HepG2 (cell line): ENCODE results near the gene PCNX4.

Experiments
- BHLHE40 ChIP-seq: IDR thresholded peaks from 2 replicates; pipeline ENCODE4 v1.6.1; 2011; ENCODE audit warnings: low read length, improper control_type of control experiment
- HNRNPL ChIP-seq: fragments of 200-400 bp; formaldehyde crosslinking; IDR thresholded peaks from 2 replicates; pipeline ENCODE4 v1.6.1; 2017; ENCODE audit warnings: mild to moderate bottlenecking, low read depth, low read length
- MNT ChIP-seq: fragments of 450-650 bp; IDR thresholded peaks from 2 replicates; pipeline ENCODE4 v1.6.1; 2016
- SIN3A ChIP-seq: IDR thresholded peaks from 2 replicates; pipeline ENCODE4 v1.6.1; 2011; ENCODE audit warnings: low read depth, mild to moderate bottlenecking, control low read depth, low read length, borderline replicate concordance

GRCh38 chr14:60085085-60085484, 6.6 kb upstream of the PCNX4 start:
- TF ChIP-seq BHLHE40: no peak
- no peak for TF ChIP-seq MNT
- no peak for TF ChIP-seq HNRNPL
- TF ChIP-seq SIN3A: no peak
